ENCODE measurements around the gene VPS36. TPM values are rescaled to one million over a fixed set of nuclear protein-coding genes. Genes with fewer than 3 reads are reported as not detected.
"Not testable (repeated sequence)": the region's sequence is repeated elsewhere in the genome, so short reads cannot be mapped to it uniquely, and the experiment has no call there.

Gene VPS36
- total RNA-seq, 1 experiment from 2014 or later, result 40.2 TPM

DNA sequence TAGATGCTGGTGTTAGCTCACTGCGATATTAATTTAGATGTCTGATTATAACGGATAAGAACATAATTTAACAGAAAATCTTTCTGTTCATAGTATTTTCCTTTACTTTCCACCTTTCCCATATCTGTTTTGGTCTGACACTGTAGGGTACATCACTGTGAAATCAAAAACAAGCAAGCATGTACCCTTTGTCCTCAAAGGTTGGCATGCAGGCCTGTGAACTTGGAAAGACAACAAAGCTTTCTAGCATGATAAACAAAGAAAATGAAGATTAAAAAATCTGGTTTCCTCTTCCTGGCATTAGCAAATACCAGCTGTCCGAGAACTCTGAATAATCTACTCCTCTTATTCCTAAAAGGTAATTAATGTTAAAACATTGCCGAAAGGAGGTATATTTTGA is 76.0 kb downstream of the VPS36 start:
- TF ChIP-seq CTCF (IDR thresholded peaks at IDR 0.05; ENCODE audit: unreplicated experiment), result no peak
- intact Hi-C loops (cut with micrococcal nuclease; ENCODE audit: unreplicated experiment), result no loop called here
- Mint-ChIP-seq H3K27me3 (ENCODE audit: unreplicated experiment) (no peaks in the 10 kb centered on the region), H3K4me3 (ENCODE audit: low read depth, unreplicated experiment) (no peak overlapping the region), H3K36me3 (ENCODE audit: insufficient read depth, unreplicated experiment) (no peaks in the 10 kb centered on the region), H3K9me3 (ENCODE audit: low read depth, unreplicated experiment) (no peaks in the 10 kb centered on the region), H3K4me1 (ENCODE audit: low read depth, unreplicated experiment) (peaks cover 31% of the 10 kb centered on the region), H3K27ac (ENCODE audit: unreplicated experiment) (no peak overlapping the region)
- CTCF ChIA-PET, result no interaction called here
- DNase-seq, result no peak
- no TSS peak for BruUV-seq (replicated peaks)

- H3K27me3 Mint-ChIP-seq (ENCODE audit: unreplicated experiment); intact Hi-C loops (cut with micrococcal nuclease; ENCODE audit: unreplicated experiment); H3K9me3 Mint-ChIP-seq (ENCODE audit: low read depth, unreplicated experiment); BruUV-seq (replicated peaks); H3K4me3 Mint-ChIP-seq (ENCODE audit: low read depth, unreplicated experiment); CTCF ChIA-PET; DNase-seq; H3K36me3 Mint-ChIP-seq (ENCODE audit: insufficient read depth, unreplicated experiment); H3K27ac Mint-ChIP-seq (ENCODE audit: unreplicated experiment): not testable (repeated sequence)
- peaks cover 31% of the 10 kb centered on the region for H3K4me1 Mint-ChIP-seq (ENCODE audit: low read depth, unreplicated experiment)
Observed at GRCh38 chr13:52373277-52373676, 77.2 kb downstream of the VPS36 start.

GRCh38 chr13:52371736-52372247 is 78.6 kb downstream of the VPS36 start:
- peak; percentile 24 for DNase-seq
- no peaks in the 10 kb centered on the region for H3K27me3 Mint-ChIP-seq (ENCODE audit: unreplicated experiment)
- no peak overlapping the region for H3K4me3 Mint-ChIP-seq (ENCODE audit: low read depth, unreplicated experiment)
- H3K36me3 Mint-ChIP-seq (ENCODE audit: insufficient read depth, unreplicated experiment), result no peaks in the 10 kb centered on the region
- intact Hi-C loops (cut with micrococcal nuclease; ENCODE audit: unreplicated experiment), result no loop called here
- H3K4me1 Mint-ChIP-seq (ENCODE audit: low read depth, unreplicated experiment), result peaks cover 31% of the 10 kb centered on the region
- BruUV-seq (replicated peaks), result no TSS peak
- H3K9me3 Mint-ChIP-seq (ENCODE audit: low read depth, unreplicated experiment), result no peaks in the 10 kb centered on the region
- TF ChIP-seq CTCF (IDR thresholded peaks at IDR 0.05; ENCODE audit: unreplicated experiment), result no peak
- CTCF ChIA-PET, result interaction anchor here (0.9 to 1.0 kb wide), 2 partner anchors 11 to 22 kb away, joined by 4 to 8 read pairs; no protein-coding TSS in a partner anchor
- no peak overlapping the region for H3K27ac Mint-ChIP-seq (ENCODE audit: unreplicated experiment)

- CTCF ChIA-PET, result no interaction called here
- TF ChIP-seq CTCF (IDR thresholded peaks at IDR 0.05; ENCODE audit: unreplicated experiment), result no peak
- H3K27ac Mint-ChIP-seq (ENCODE audit: unreplicated experiment), result no peak overlapping the region
Observed at GRCh38 chr13:52366291-52366690, 84.1 kb downstream of the VPS36 start.

More at GRCh38 chr13:52366291-52366690, 84.1 kb downstream of the VPS36 start:
- Mint-ChIP-seq H3K4me1 (ENCODE audit: low read depth, unreplicated experiment) (no peaks in the 10 kb centered on the region), H3K36me3 (ENCODE audit: insufficient read depth, unreplicated experiment) (no peaks in the 10 kb centered on the region), H3K4me3 (ENCODE audit: low read depth, unreplicated experiment) (no peak overlapping the region), H3K9me3 (ENCODE audit: low read depth, unreplicated experiment) (no peaks in the 10 kb centered on the region), H3K27me3 (ENCODE audit: unreplicated experiment) (peaks cover 18% of the 10 kb centered on the region)
- no peak for DNase-seq
- BruUV-seq (replicated peaks), result no TSS peak
- intact Hi-C loops (cut with micrococcal nuclease; ENCODE audit: unreplicated experiment), result no loop called here

Other genes starting within 250 kb of the VPS36 start
- 0.85 and 0.93 TPM in 2 replicates for gene THSD1, start 44.5 kb downstream of the VPS36 start, total RNA-seq (2022)
- gene CKAP2, start 4.8 kb upstream of the VPS36 start, total RNA-seq (2022), result 55.8 and 57.7 TPM in 2 replicates
- gene HNRNPA1L2, start 191.8 kb upstream of the VPS36 start, total RNA-seq (2022), result 6.8 and 8.6 TPM in 2 replicates
- 48.0 and 58.4 TPM in 2 replicates for gene SUGT1, start 202.2 kb upstream of the VPS36 start, total RNA-seq (2022)

All from Calu3 (cell line).